Measurements from ENCODE around the gene GSC2.
"Not testable (repeated sequence)": the region's sequence is repeated elsewhere in the genome, so short reads cannot be mapped to it uniquely, and the experiment has no call there.

DNA sequence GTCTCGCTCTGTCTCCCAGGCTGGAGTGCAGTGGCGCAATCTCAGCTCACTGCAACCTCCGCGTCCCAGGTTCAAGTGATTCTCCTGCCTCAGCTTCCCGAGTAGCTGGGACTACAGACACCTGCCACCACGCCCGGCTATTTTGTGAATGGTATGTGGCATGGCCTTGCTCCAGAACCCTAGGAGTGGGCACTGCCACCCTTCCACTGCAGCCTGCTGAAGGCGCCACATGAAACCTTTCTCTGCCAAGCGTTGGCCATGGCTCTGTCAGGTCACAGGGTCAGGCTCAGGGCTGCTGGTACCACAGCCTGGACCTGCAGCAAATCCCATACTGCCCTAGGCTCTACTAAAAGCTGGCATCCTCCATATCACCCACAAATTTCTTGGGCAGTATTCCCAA lies 6.0 kb upstream of the GSC2 start:
- TF ChIP-seq, protein P1, sequence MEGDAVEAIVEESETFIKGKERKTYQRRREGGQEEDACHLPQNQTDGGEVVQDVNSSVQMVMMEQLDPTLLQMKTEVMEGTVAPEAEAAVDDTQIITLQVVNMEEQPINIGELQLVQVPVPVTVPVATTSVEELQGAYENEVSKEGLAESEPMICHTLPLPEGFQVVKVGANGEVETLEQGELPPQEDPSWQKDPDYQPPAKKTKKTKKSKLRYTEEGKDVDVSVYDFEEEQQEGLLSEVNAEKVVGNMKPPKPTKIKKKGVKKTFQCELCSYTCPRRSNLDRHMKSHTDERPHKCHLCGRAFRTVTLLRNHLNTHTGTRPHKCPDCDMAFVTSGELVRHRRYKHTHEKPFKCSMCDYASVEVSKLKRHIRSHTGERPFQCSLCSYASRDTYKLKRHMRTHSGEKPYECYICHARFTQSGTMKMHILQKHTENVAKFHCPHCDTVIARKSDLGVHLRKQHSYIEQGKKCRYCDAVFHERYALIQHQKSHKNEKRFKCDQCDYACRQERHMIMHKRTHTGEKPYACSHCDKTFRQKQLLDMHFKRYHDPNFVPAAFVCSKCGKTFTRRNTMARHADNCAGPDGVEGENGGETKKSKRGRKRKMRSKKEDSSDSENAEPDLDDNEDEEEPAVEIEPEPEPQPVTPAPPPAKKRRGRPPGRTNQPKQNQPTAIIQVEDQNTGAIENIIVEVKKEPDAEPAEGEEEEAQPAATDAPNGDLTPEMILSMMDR (conservative IDR thresholded peaks at IDR 0.05; ENCODE audit: low read length): not testable (repeated sequence)
- TF ChIP-seq EZH2phosphoT487 (IDR thresholded peaks at IDR 0.05; ENCODE audit: borderline replicate concordance): not testable (repeated sequence)
